ENCODE measurements around the gene ACE.

ACE gene

GRCh38 chr17:63437287-63438091 is 39.4 kb upstream of the ACE start:
- Histone ChIP-seq H3K27ac (ENCODE audit: extremely low read depth, low read depth, low read length) (no peak overlapping the region), H3K9me3 (ENCODE audit: control insufficient read depth, insufficient read depth, low read depth, low read length) (no peaks in the 10 kb centered on the region), H3K4me1 (ENCODE audit: control insufficient read depth, insufficient read depth, low read length) (no peaks in the 10 kb centered on the region; the same call in 1 of the 2 replicates), H3K36me3 (ENCODE audit: control insufficient read depth in 2 of 2, insufficient read depth in 1 of 2, low read length in 2 of 2) (peaks cover 0 to 6% of the 10 kb centered on the region in 2 experiments; a peak in 1 of 3 replicates), H3K4me3 (ENCODE audit: low read depth, low read length) (no peak overlapping the region)
- TF ChIP-seq ZNF2 (tag by site-specific recombination; IDR thresholded peaks at IDR 0.05) (no peak), HOXA7 (CRISPR knock-in tag; IDR thresholded peaks at IDR 0.05; ENCODE audit: borderline replicate concordance) (no peak)
- TF ChIP-seq, protein P1, sequence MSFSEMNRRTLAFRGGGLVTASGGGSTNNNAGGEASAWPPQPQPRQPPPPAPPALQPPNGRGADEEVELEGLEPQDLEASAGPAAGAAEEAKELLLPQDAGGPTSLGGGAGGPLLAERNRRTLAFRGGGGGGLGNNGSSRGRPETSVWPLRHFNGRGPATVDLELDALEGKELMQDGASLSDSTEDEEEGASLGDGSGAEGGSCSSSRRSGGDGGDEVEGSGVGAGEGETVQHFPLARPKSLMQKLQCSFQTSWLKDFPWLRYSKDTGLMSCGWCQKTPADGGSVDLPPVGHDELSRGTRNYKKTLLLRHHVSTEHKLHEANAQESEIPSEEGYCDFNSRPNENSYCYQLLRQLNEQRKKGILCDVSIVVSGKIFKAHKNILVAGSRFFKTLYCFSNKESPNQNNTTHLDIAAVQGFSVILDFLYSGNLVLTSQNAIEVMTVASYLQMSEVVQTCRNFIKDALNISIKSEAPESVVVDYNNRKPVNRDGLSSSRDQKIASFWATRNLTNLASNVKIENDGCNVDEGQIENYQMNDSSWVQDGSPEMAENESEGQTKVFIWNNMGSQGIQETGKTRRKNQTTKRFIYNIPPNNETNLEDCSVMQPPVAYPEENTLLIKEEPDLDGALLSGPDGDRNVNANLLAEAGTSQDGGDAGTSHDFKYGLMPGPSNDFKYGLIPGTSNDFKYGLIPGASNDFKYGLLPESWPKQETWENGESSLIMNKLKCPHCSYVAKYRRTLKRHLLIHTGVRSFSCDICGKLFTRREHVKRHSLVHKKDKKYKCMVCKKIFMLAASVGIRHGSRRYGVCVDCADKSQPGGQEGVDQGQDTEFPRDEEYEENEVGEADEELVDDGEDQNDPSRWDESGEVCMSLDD (tag by site-specific recombination; IDR thresholded peaks at IDR 0.05): 0 out of 2 replicates have a peak, but pooled peaks have one; percentile 35
- ChIA-PET CTCF (interaction anchor here (0.7 to 8.8 kb wide), 5 partner anchors 11 to 397 kb away, joined by 4 to 74 read pairs (median 5); partner anchors contain the start of gene ACE), POLR2A (interaction anchor here (0.5 kb wide), 1 partner anchor 15 kb away, joined by 3 read pairs; no protein-coding TSS in a partner anchor)

DNA sequence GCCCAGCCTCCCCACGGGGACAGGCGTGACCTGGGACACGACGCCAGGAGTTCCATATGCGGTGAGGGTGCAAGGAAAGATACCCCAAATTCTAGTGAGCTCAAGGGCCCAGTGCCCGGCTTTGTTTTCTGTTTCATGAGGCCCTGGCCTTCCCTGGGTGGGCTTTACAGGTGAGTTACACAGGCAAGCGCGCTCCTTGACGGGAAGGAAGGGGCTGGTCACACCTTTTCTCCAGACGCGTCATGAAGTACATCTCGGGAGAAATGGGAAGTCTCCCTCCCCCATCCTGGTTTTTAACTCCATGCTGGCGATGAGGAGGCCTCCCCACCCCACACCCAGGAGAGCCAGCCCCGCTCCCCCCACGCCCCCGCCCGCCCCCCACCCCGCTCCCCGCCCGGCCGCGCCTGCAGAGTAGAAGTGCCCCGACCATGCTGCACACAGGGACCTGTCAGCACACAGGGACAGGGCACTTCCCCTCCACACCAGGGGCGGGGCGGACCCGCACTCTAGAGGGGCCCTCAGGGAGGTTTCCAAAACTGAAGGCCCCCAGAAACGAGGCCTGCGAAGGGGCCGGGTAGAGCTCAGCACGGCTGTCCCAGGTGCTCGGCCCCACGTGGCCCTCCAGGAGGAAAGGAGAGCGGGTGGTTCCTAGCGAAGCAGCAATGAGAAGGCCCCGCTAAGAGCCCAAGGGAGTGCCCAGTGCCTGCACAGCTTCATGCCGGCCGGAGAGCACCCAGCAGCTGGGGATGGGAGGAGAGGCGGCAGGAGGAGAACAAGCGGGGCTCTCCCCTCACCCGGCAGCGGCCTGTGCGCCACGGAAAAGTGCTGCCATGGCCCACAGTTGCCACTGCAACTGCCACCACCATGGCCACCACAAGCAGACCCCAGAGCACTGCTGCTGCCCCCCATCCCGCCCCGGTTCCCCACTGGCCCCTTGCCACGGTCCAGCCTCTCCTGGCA is 38.5 kb upstream of the ACE start:
- H3K36me3 ChIP-seq (ENCODE audit: control insufficient read depth in 2 of 2, insufficient read depth in 1 of 2, low read length in 2 of 2): peaks cover 0 to 6% of the 10 kb centered on the region in 2 experiments; a peak in 1 of 3 replicates
- POLR2A ChIA-PET: interaction anchor here (0.5 kb wide), 1 partner anchor 14 kb away, joined by 3 read pairs; no protein-coding TSS in a partner anchor
- no peaks in the 10 kb centered on the region; the same call in 1 of the 2 replicates for H3K4me1 ChIP-seq (ENCODE audit: control insufficient read depth, insufficient read depth, low read length)
- no peak overlapping the region for H3K4me3 ChIP-seq (ENCODE audit: low read depth, low read length)
- H3K27ac ChIP-seq (ENCODE audit: extremely low read depth, low read depth, low read length): no peak overlapping the region
- H3K9me3 ChIP-seq (ENCODE audit: control insufficient read depth, insufficient read depth, low read depth, low read length): no peaks in the 10 kb centered on the region
- CTCF ChIA-PET: interaction anchor here (1.2 to 5.3 kb wide), 3 partner anchors 12 to 50 kb away, joined by 4 to 50 read pairs (median 8); no protein-coding TSS in a partner anchor
- TF ChIP-seq, protein P2, sequence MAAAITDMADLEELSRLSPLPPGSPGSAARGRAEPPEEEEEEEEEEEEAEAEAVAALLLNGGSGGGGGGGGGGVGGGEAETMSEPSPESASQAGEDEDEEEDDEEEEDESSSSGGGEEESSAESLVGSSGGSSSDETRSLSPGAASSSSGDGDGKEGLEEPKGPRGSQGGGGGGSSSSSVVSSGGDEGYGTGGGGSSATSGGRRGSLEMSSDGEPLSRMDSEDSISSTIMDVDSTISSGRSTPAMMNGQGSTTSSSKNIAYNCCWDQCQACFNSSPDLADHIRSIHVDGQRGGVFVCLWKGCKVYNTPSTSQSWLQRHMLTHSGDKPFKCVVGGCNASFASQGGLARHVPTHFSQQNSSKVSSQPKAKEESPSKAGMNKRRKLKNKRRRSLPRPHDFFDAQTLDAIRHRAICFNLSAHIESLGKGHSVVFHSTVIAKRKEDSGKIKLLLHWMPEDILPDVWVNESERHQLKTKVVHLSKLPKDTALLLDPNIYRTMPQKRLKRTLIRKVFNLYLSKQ (tag by site-specific recombination; IDR thresholded peaks at IDR 0.05; ENCODE audit: borderline replicate concordance): no peak
- TF ChIP-seq ZNF280C (tag by site-specific recombination; IDR thresholded peaks at IDR 0.05) (no peak), HOXD13 (CRISPR knock-in tag; IDR thresholded peaks at IDR 0.05; ENCODE audit: borderline replicate concordance) (no peak), ZXDB (tag by site-specific recombination; IDR thresholded peaks at IDR 0.05) (no peak), KLF1 (tag by site-specific recombination; IDR thresholded peaks at IDR 0.05) (peak; percentile 75), ZNF561 (tag by site-specific recombination; IDR thresholded peaks at IDR 0.05; ENCODE audit: borderline replicate concordance) (no peak), KLF8 (tag by site-specific recombination; IDR thresholded peaks at IDR 0.05) (0 out of 2 replicates have a peak, but pooled peaks have one; percentile 9), ZNF549 (tag by site-specific recombination; IDR thresholded peaks at IDR 0.05) (no peak), ZNF530 (tag by site-specific recombination; IDR thresholded peaks at IDR 0.05; ENCODE audit: low read depth) (no peak), PRDM1 (tag by site-specific recombination; IDR thresholded peaks at IDR 0.05) (no peak), ZNF26 (tag by site-specific recombination; IDR thresholded peaks at IDR 0.05) (no peak), ATF2 (tag by site-specific recombination; IDR thresholded peaks at IDR 0.05; ENCODE audit: low read depth) (no peak)
- TF ChIP-seq, protein P3, sequence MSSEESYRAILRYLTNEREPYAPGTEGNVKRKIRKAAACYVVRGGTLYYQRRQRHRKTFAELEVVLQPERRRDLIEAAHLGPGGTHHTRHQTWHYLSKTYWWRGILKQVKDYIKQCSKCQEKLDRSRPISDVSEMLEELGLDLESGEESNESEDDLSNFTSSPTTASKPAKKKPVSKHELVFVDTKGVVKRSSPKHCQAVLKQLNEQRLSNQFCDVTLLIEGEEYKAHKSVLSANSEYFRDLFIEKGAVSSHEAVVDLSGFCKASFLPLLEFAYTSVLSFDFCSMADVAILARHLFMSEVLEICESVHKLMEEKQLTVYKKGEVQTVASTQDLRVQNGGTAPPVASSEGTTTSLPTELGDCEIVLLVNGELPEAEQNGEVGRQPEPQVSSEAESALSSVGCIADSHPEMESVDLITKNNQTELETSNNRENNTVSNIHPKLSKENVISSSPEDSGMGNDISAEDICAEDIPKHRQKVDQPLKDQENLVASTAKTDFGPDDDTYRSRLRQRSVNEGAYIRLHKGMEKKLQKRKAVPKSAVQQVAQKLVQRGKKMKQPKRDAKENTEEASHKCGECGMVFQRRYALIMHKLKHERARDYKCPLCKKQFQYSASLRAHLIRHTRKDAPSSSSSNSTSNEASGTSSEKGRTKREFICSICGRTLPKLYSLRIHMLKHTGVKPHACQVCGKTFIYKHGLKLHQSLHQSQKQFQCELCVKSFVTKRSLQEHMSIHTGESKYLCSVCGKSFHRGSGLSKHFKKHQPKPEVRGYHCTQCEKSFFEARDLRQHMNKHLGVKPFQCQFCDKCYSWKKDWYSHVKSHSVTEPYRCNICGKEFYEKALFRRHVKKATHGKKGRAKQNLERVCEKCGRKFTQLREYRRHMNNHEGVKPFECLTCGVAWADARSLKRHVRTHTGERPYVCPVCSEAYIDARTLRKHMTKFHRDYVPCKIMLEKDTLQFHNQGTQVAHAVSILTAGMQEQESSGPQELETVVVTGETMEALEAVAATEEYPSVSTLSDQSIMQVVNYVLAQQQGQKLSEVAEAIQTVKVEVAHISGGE (tag by site-specific recombination; conservative IDR thresholded peaks at IDR 0.05; ENCODE audit: low read depth): no peak

Measured in HEK293 (cell line).